LNCaP clone FGC (cell line): ENCODE measurements around the gene NTNG1.

Experiments used
- DNase-seq: peaks from one replicate; pipeline ENCODE4 v3.0.0-alpha.2; 2011; ENCODE audit warnings: low read depth
- H3K4me3 ChIP-seq: 2 replicates; pipeline ENCODE4 v1.5.1; 2011; ENCODE audit warnings: mild to moderate bottlenecking, low read depth, low read length, control low read depth
- TF ChIP-seq, protein P1 (sequence below): IDR thresholded peaks from 2 replicates; pipeline ENCODE4 v1.5.1; 2012; ENCODE audit warnings: mild to moderate bottlenecking; ENCODE audit not compliant: control insufficient read depth, insufficient read depth; ENCODE audit errors: extremely low read depth

The NTNG1 gene

DNA sequence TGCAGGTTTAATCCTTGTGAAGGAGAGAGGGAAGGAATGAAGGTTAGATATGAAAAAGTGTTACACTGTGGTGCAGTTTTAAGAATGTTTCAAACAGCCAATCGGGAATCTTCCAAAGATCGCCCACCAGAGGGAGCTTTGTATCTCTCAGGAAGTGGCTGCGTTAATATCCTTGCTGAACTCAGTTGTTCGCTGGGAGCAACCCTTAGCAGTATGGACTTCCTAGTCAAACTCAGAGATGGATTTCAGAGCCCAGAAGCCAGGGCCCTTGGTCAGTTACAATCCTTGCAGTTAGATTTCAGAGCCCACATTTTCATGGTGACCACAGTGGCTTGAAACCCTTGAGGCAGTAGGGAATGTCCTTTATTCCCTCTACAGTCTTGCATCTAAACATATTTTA, 136.2 kb downstream of the NTNG1 start:
- TF ChIP-seq, protein P1, sequence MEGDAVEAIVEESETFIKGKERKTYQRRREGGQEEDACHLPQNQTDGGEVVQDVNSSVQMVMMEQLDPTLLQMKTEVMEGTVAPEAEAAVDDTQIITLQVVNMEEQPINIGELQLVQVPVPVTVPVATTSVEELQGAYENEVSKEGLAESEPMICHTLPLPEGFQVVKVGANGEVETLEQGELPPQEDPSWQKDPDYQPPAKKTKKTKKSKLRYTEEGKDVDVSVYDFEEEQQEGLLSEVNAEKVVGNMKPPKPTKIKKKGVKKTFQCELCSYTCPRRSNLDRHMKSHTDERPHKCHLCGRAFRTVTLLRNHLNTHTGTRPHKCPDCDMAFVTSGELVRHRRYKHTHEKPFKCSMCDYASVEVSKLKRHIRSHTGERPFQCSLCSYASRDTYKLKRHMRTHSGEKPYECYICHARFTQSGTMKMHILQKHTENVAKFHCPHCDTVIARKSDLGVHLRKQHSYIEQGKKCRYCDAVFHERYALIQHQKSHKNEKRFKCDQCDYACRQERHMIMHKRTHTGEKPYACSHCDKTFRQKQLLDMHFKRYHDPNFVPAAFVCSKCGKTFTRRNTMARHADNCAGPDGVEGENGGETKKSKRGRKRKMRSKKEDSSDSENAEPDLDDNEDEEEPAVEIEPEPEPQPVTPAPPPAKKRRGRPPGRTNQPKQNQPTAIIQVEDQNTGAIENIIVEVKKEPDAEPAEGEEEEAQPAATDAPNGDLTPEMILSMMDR: peak; percentile 70
- no peak overlapping the region for H3K4me3 ChIP-seq
- peak; percentile 13 for DNase-seq

DNA sequence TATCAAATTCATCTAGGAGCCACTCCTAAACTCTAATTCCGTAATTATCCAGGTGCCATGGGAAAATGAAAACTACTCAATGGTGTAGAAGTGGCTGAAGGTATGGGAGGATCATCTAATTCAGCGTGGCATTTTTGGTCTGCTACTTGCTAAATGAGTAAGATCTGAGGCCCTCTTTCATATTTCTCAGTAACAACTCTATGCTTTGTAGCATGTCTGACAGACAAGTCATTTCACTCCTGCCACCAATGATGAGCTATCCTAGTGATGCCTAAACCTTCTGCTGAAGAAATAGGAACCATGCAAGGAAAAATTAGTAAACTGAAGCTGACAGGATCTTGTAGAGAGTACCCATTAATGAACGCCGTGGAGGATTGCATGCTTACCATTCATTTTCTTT, 145.3 kb downstream of the NTNG1 start:
- H3K4me3 ChIP-seq: no peak overlapping the region
- TF ChIP-seq, protein P1: no peak
- no peak for DNase-seq

DNA sequence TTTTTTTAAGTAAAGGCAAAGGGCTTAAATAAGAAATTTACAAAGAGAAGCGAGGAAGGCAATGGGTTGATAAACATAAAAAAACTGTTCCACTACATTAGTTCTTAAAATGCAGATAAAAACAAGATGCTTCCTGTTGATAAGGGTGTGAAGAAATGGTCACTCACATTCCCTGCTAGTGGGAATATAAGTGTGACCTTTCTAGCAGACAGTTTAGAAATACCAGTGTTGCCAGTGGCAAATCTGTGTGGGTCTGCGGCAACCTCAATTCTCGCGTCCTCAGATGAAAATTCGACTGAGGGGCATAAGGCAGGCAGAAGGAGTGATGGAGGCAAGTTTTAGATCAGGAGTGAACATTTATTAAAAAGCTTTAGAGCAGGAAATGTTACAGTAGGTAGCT, 151.1 kb downstream of the NTNG1 start:
- TF ChIP-seq, protein P1: no peak
- H3K4me3 ChIP-seq: no peak overlapping the region
- DNase-seq: no peak

DNA sequence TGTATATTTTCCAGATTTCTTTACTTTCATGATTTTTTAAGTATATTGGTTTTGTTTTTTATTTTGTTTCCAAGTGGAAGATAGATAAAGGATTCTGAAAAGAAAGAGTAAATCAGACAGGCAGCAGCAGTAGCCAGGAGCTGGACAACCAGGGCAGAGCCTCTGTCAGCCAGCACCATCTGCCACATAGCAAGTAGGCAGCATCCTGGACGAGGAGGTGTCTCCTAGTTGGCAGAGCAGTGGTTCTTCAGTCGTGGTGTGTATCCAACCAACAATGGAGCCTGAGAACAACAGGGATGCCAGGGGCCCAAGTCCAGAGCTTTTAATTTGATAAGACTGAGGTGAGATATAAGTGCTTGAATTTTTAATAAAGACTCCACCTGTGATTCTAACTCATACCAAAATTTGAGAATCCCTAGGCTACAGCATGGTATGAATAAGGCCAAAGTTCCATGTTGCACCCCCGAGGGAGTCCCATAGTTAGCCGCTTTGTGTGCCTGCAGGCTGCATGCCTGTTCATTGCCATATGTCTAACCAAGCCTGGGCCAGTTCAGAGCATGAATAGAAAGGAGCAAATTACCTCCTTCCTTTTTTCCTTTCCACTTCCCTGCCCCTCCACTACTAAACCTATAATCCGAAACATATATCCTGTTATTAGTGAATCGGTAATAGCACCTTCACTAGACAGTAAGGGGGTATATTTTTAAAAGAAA, 153.2 kb downstream of the NTNG1 start:
- TF ChIP-seq, protein P1: no peak
- DNase-seq: no peak
- no peak overlapping the region for H3K4me3 ChIP-seq

DNA sequence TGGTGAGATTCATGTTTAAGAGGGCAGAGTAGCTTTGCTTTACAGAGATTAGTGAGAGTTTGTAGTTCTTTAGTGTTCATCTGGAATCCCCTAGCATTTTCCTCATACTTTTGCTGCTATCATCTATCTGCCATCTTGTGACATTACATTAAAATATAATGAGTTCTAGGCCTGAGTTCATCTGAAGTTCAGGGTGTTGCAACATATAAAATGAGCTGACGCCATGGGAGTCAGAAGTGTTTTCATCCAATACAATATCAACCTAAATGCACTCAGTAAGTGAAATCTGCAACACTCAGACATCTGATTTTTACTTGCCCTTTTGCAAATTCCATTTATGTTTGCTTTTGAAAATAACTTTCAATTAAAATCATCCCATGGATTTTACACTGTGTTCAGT, 153.8 kb downstream of the NTNG1 start:
- no peak overlapping the region for H3K4me3 ChIP-seq
- DNase-seq: no peak
- TF ChIP-seq, protein P1: no peak

DNA sequence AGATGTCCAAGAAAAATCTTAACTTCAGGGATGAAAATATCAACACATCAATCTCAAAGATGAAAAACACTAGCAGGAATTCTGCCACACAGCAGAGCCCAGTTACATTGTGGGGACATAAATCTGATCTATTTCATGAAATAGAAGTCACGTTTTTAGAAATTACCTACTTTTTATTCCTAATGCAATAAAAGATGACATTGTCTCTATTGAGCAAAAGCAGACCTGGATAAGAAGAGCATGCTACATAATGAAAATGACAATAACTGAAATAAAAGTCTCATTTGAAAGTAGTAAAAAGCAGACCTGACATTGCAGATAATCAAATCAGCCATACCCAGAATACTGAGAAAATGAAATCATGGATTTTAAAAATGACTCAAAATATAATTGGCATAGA, 156.8 kb downstream of the NTNG1 start:
- TF ChIP-seq, protein P1: no peak
- DNase-seq: no peak
- H3K4me3 ChIP-seq: no peak overlapping the region

DNA sequence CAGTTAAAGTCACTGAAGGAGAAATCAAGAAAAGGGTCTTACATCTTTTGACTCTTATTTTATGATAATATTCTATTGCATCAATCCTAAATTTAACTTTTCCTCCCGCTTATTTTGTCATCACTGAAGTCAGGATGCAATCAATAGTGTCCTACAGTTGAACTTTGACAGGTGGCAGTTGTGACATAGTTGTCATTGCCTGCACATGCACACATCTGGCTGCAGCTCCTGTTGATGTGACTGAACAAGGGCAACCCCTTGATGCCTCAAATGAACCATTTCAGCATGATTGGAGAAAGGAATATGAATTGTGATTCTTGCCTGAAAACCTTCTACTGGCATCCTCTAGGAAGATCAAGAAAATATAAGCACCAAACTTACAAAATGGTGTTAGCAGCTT, 157.7 kb downstream of the NTNG1 start:
- no peak overlapping the region for H3K4me3 ChIP-seq
- TF ChIP-seq, protein P1: no peak
- DNase-seq: no peak
